Loucy (cell line): Measurements from ENCODE around the gene SIPA1L3.
A peak's percentile ranks its signal among the peaks of the same experiment; 100 is the strongest.

ENCODE experiments used
- H2AFZ ChIP-seq: fragments of 200-600 bp; sonication (generic); 2 replicates; pipeline ENCODE4 v1.6.0; 2016; ENCODE audit warnings: antibody characterized with exemption, mild to moderate bottlenecking, low read length, moderate library complexity
- H3F3A ChIP-seq: fragments of 200-600 bp; 2 replicates; pipeline ENCODE4 v1.6.0; 2016; ENCODE audit warnings: antibody characterized with exemption, low read depth, mild to moderate bottlenecking
- H3K27me3 ChIP-seq: fragments of 200-600 bp; sonication (generic); 2 replicates; pipeline ENCODE4 v1.6.1; 2014; ENCODE audit warnings: low read length, mild to moderate bottlenecking; ENCODE audit not compliant: insufficient read depth, poor library complexity, severe bottlenecking
- H3K36me3 ChIP-seq: fragments of 200-600 bp; sonication (generic); 2 replicates; pipeline ENCODE4 v1.6.1; 2016; ENCODE audit warnings: low read length; ENCODE audit not compliant: insufficient read depth
- H3K4me1 ChIP-seq: fragments of 200-600 bp; sonication (generic); 2 replicates; pipeline ENCODE4 v1.5.1; 2014; ENCODE audit warnings: low read length, mild to moderate bottlenecking; ENCODE audit not compliant: insufficient read depth, poor library complexity, severe bottlenecking
- H3K4me2 ChIP-seq: fragments of 200-600 bp; sonication (generic); 2 replicates; pipeline ENCODE4 v1.6.0; 2014; ENCODE audit warnings: antibody characterized with exemption, low read length, low read depth, mild to moderate bottlenecking; ENCODE audit not compliant: poor library complexity, severe bottlenecking
- H3K4me3 ChIP-seq: fragments of 200-600 bp; sonication (generic); 2 replicates; pipeline ENCODE4 v1.5.1; 2014; ENCODE audit warnings: low read length, mild to moderate bottlenecking, mixed read lengths; ENCODE audit not compliant: poor library complexity, severe bottlenecking
- H3K79me2 ChIP-seq: fragments of 200-600 bp; sonication (generic); 2 replicates; pipeline ENCODE4 v1.6.1; 2014; ENCODE audit warnings: low read length; ENCODE audit not compliant: insufficient read depth
- H3K9ac ChIP-seq: fragments of 200-600 bp; sonication (generic); 2 replicates; pipeline ENCODE4 v1.6.0; 2014; ENCODE audit warnings: mild to moderate bottlenecking, low read depth, low read length, moderate library complexity; ENCODE audit not compliant: poor library complexity, severe bottlenecking
- H3K9me2 ChIP-seq: fragments of 200-600 bp; sonication (generic); replicated peaks from 2 replicates; pipeline ENCODE4 v1.6.1; 2016; ENCODE audit warnings: low read depth, low read length, mixed read lengths
- H3K9me3 ChIP-seq: fragments of 200-600 bp; sonication (generic); 2 replicates; pipeline ENCODE4 v1.6.1; 2014; ENCODE audit warnings: mild to moderate bottlenecking, antibody characterized with exemption, low read length, low read depth; ENCODE audit not compliant: insufficient read depth
- H4K20me1 ChIP-seq: fragments of 200-600 bp; sonication (generic); 2 replicates; pipeline ENCODE4 v1.6.0; 2014; ENCODE audit warnings: antibody characterized with exemption, low read length, mild to moderate bottlenecking; ENCODE audit not compliant: insufficient read depth, poor library complexity, severe bottlenecking
- CTCF ChIP-seq: fragments of 200-600 bp; sonication (generic); conservative IDR thresholded peaks from 2 replicates; pipeline ENCODE4 v1.5.1; 2014; ENCODE audit warnings: mild to moderate bottlenecking, antibody characterized with exemption, low read length
- EZH2phosphoT487 ChIP-seq: fragments of 200-600 bp; IDR thresholded peaks from 2 replicates; pipeline ENCODE4 v1.6.1; 2018; ENCODE audit warnings: antibody characterized with exemption, mild to moderate bottlenecking, moderate library complexity, borderline replicate concordance

Gene SIPA1L3

GRCh38 chr19:38055655-38056521 is 148.9 kb downstream of the SIPA1L3 start:
- H3K36me3 ChIP-seq: no peaks in the 10 kb centered on the region
- H3K27me3 ChIP-seq: no peaks in the 10 kb centered on the region
- H3K4me1 ChIP-seq: peaks cover 38% of the 10 kb centered on the region
- no peak for TF ChIP-seq CTCF
- TF ChIP-seq EZH2phosphoT487: no peak
- H3K79me2 ChIP-seq: peaks cover 6% of the 10 kb centered on the region; the same call in 1 of the 2 replicates
- H3K4me2 ChIP-seq: peak overlapping the region; percentile 61
- H2AFZ ChIP-seq: no peak overlapping the region
- no peaks in the 10 kb centered on the region for H3K9me3 ChIP-seq
- H3K4me3 ChIP-seq: peak overlapping the region; percentile 31
- H4K20me1 ChIP-seq: no peaks in the 10 kb centered on the region
- H3F3A ChIP-seq: no peaks in the 10 kb centered on the region
- H3K9me2 ChIP-seq: no peaks in the 10 kb centered on the region
- H3K9ac ChIP-seq: peak overlapping the region; percentile 53

GRCh38 chr19:38056646-38057045 is 149.6 kb downstream of the SIPA1L3 start:
- peaks cover 6% of the 10 kb centered on the region; the same call in 1 of the 2 replicates for H3K79me2 ChIP-seq
- TF ChIP-seq CTCF (no peak), EZH2phosphoT487 (no peak)

GRCh38 chr19:38057959-38058690 is 151.1 kb downstream of the SIPA1L3 start:
- Histone ChIP-seq H3K4me3 (no peak overlapping the region), H3K9me2 (no peaks in the 10 kb centered on the region), H3K27me3 (no peaks in the 10 kb centered on the region), H4K20me1 (no peaks in the 10 kb centered on the region), H3F3A (no peaks in the 10 kb centered on the region), H3K9me3 (no peaks in the 10 kb centered on the region), H3K79me2 (peaks cover 9% of the 10 kb centered on the region; the same call in 1 of the 2 replicates), H3K36me3 (no peaks in the 10 kb centered on the region), H3K4me1 (peaks cover 38% of the 10 kb centered on the region), H3K4me2 (no peak overlapping the region), H3K9ac (no peak overlapping the region), H2AFZ (no peak overlapping the region)
- TF ChIP-seq EZH2phosphoT487: no peak
- TF ChIP-seq CTCF: no peak

More at GRCh38 chr19:38056646-38057045, 149.6 kb downstream of the SIPA1L3 start:
- Histone ChIP-seq H3K9me2 (no peaks in the 10 kb centered on the region), H3K4me3 (no peak overlapping the region), H3K27me3 (no peaks in the 10 kb centered on the region), H4K20me1 (no peaks in the 10 kb centered on the region), H3F3A (no peaks in the 10 kb centered on the region), H3K9me3 (no peaks in the 10 kb centered on the region), H3K4me1 (peaks cover 38% of the 10 kb centered on the region), H3K36me3 (no peaks in the 10 kb centered on the region), H3K4me2 (peak overlapping the region; percentile 9), H3K9ac (peak overlapping the region; percentile 53), H2AFZ (no peak overlapping the region)
